AG09309 (cell line): ENCODE results near the gene CLCN5.
"Not testable (repeated sequence)": the region's sequence is repeated elsewhere in the genome, so short reads cannot be mapped to it uniquely, and the experiment has no call there.

Experiments used
- DNase-seq: peaks from one replicate; pipeline ENCODE4 v3.0.0-alpha.2; 2010; ENCODE audit warnings: low read depth
- H3K4me3 ChIP-seq: 2 replicates; pipeline ENCODE4 v1.5.1; 2011; ENCODE audit warnings: mild to moderate bottlenecking, low read depth, low read length, moderate library complexity; ENCODE audit not compliant: control insufficient read depth
- CTCF ChIP-seq: IDR thresholded peaks from 2 replicates; pipeline ENCODE4 v1.5.1; 2011; ENCODE audit warnings: mild to moderate bottlenecking, low read depth, low read length, inconsistent platforms; ENCODE audit not compliant: insufficient read depth, control insufficient read depth; ENCODE audit errors: missing control alignments

The CLCN5 gene

DNA sequence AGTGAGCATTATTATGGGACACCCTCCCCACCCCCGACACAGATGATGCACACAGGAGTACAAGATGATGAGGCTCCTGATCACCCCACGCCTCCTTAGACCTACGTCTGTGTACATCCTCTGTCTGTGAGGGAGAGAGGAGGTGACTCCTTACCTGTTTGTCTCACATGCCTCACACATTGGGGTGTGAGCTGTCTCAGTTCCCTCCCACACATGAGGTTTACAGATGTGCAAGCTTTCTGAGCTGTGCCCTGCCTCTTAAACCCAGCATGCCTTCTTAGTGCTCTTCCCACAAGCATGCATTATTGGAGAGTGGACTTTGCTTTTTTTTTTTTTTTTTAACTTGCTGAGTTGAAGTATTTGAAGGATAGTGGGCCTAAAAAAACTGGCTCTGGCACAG is 76.7 kb downstream of the CLCN5 start:
- H3K4me3 ChIP-seq, result no peak overlapping the region
- no peak for TF ChIP-seq CTCF
- DNase-seq, result no peak

DNA sequence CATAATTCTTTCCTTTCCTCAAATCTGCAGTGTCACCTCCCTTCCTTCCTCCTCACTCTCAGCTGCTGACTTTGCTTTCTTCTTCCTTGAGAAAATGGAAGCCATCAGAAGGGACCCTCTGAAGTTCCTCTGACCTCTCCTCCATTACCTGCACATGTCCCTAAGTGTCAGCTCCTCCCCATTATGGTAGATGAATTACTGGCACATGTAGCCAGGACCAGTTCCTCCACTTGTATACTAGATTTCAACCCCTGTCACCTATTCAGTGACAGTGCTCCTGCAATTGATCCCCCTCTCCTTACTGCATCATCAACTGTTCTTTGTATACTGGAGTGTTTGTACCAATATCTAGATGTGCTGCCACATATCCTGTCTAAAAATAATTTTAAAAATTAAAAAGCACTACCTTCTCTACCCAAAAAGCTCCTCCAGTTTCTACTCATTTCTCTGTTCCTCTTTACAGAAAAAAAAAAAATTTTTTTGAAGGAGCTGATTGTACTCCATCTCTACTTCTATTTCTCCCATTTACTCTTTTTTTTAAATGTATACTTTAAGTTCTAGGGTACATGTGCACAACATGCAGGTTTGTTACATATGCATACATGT is 78.6 kb downstream of the CLCN5 start:
- no peak overlapping the region for H3K4me3 ChIP-seq
- no peak for DNase-seq
- TF ChIP-seq CTCF, result no peak

DNA sequence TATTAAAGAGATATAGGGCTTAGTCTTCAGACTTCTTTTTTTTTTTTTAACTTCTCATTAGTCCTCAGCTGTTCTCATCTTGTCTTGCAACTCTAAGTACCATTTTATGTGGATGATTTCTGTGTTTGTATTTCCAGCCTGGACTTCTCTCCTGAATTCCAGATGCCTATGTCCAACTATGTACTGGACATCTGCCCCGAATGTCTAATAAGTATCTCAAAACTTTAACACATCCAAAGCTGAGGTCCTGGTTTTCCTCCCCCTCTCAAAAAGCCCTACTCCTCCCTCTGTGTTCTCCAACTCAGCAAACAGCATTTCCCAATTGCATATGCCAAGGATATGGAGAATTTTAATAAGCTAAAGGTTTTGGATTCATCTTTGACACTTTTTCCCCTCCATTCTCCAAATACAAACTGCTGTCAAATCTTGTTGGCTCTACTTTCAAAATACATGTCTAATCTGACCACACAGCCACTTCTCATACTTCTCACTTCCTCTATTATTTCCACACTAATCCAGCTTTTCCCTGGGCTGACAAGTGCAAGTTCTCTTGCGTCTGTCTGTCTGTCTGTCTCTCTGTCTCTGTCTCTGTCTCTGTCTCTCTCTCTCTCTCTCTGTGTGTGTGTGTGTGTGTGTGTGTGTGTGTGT is 79.8 kb downstream of the CLCN5 start:
- no peak for TF ChIP-seq CTCF
- no peak overlapping the region for H3K4me3 ChIP-seq
- DNase-seq, result no peak

DNA sequence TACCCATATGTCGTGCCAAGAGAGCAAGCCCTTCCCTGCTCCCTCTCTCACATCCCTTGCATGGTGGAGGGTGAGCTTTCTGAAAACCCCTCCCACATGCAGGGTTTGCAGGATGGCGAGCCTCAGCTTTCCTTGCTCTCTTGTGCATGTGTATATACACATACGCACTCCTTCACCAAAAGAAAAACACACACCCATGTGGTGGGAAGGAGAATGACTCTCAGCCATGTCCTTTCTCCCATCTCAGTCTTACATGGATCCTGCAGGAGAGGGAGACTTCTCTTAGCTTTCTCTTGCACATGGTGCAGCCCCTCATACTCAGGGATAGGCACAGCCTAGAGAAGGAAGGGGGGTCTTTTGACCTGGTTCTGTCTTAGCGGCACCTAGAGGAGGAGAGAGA is 81.1 kb downstream of the CLCN5 start:
- DNase-seq, result no peak
- no peak for TF ChIP-seq CTCF
- H3K4me3 ChIP-seq, result no peak overlapping the region

- DNase-seq, result no peak
- TF ChIP-seq CTCF, result no peak
- H3K4me3 ChIP-seq, result no peak overlapping the region
Observed at GRCh38 chrX:50003927-50004326, 81.5 kb downstream of the CLCN5 start.

DNA sequence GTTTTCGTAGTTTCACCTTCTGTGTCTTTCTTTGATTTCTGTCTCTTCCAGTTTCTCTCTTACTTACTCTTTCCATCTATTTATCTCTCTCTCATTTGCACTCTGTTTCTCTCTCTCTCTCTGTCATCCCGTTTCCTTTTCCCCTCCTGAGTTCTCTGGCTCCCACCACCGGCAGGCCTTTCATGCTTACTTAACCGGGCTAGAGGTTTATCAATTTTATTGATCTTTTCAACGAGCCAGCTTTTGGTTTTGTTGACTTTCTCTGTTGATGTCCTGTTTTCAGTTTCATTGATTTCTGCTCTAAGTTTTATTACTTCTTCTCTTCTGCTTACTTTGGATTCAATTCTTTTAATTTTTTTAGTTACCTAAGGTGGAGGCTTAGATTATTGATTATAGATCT is 103.2 kb downstream of the CLCN5 start:
- DNase-seq, H3K4me3 ChIP-seq: not testable (repeated sequence)

- H3K4me3 ChIP-seq, result no peak overlapping the region
- DNase-seq, result no peak
- no peak for TF ChIP-seq CTCF
Observed at GRCh38 chrX:50035126-50035525, 112.7 kb downstream of the CLCN5 start.
